GM10266 (cell line): ENCODE measurements around the gene RPL13.

Source experiments
- DNase-seq: peaks from one replicate; pipeline ENCODE4 v3.0.0; 2012; ENCODE audit errors: extremely low spot score
- TF ChIP-seq, protein P1 (sequence below): IDR thresholded peaks from 2 replicates; pipeline ENCODE4 v1.5.1; 2012; ENCODE audit warnings: mild to moderate bottlenecking, low read depth; ENCODE audit not compliant: control insufficient read depth, insufficient read depth; ENCODE audit errors: missing control alignments

RPL13 gene

DNA sequence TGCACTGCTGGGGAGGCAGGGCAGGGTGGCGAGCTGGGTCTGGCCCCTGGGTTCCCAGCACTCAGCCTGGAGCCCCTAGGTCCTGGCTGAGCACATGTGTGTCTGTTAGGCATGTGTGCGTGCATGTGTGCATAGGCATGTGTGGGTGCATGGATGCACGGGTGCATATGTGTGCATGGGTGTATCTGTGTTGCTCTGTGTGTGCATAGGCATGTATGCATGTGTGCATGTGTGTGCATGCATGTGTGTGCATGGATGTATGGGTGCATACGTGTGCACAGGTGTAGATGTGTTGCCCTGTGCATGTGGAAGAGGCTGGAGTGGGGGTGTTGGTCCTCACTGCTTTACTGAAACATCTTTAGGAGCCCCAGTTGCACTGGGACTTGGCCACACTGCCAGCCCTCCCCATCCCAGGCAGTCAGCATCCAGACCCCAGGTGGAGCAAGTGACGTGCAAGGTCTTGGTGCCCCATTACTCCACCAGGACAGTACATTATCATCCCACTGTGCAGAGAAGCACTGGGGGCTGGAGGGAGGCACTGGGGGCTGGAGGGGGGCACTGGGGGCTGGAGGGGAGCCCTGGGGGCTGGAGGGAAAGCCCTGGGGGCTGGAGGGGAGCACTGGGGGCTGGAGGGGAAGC lies 42.6 kb downstream of the RPL13 start:
- no peak for DNase-seq
- TF ChIP-seq, protein P1, sequence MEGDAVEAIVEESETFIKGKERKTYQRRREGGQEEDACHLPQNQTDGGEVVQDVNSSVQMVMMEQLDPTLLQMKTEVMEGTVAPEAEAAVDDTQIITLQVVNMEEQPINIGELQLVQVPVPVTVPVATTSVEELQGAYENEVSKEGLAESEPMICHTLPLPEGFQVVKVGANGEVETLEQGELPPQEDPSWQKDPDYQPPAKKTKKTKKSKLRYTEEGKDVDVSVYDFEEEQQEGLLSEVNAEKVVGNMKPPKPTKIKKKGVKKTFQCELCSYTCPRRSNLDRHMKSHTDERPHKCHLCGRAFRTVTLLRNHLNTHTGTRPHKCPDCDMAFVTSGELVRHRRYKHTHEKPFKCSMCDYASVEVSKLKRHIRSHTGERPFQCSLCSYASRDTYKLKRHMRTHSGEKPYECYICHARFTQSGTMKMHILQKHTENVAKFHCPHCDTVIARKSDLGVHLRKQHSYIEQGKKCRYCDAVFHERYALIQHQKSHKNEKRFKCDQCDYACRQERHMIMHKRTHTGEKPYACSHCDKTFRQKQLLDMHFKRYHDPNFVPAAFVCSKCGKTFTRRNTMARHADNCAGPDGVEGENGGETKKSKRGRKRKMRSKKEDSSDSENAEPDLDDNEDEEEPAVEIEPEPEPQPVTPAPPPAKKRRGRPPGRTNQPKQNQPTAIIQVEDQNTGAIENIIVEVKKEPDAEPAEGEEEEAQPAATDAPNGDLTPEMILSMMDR, result no peak

DNA sequence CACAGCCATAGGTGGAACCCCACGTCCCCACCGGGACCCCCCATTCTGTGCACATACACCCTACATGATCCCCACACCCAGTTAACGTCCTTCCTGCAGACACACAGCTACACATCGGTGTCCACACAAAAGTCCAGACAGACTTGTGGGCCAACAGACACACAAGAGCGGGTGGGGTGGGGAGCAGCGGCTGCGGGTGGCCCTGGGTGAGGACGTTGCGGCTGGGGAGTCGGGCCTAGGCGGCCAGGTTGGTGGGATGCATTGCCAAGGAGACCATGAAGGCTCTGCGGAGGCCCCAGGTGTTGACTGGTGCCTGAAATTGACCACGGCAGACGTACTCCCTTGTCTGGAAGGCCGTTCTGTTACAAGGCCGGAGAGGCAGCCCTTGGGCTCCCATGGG lies 44.3 kb downstream of the RPL13 start:
- DNase-seq, result no peak
- TF ChIP-seq, protein P1, result no peak

DNA sequence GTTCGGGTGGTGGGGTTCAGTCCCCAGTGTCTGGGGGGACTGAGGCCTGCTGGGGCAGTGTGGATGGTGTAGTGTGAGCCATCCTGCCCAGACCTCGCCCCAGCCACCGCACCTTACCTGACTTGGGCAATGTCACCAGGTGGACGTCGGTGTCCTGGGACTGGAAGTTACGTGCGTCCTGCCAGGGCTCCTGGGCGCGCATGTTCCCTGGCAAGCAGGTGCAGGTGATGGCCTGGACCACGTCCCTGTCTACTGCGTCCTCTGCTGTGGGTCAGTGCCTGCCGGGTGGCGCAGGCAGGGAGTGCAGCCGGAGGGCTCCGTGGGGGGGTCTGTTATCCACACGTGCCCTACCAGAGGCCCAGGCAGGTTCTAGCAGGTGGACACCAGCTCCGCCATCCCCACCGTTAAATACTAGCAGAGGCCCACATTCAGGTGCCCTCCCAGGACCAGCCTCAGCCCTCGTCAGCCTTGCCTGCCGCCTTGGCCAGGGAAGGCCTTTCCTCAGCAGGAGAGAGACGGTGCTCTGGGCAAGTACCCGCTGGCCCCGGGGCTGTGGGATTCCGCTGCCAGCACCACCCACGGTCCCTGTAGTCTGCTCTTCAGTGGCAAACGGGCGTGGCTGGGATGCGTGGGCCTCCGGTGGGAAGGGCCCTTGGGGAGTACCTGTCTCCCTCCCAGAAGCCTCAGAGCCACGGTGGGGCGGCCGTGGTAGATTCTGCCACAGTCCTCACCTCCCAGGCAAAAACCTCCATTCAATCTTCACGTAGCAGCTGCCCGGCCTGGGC lies 44.9 kb downstream of the RPL13 start:
- TF ChIP-seq, protein P1, result no peak
- no peak for DNase-seq

DNA sequence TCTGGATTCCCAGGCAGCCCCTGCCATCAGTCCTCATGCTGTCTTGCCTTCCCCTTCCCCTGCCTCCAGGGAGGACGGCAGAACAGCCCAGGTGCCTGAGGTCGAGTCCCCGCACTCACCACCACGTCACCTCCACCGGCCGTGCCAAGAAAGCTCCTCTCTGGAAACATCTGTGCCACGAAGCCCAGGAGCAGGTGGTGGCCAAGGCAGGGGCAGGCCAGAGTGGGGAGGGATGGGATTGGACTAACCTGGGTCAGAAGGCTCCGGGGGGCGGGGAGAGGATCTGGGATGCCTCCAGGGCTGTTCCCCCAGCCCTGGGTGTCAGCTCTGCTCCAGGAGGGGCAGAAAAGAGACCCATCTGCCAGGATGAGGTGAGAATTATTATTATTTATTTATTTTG lies 45.5 kb downstream of the RPL13 start:
- DNase-seq, result no peak
- TF ChIP-seq, protein P1, result no peak

DNA sequence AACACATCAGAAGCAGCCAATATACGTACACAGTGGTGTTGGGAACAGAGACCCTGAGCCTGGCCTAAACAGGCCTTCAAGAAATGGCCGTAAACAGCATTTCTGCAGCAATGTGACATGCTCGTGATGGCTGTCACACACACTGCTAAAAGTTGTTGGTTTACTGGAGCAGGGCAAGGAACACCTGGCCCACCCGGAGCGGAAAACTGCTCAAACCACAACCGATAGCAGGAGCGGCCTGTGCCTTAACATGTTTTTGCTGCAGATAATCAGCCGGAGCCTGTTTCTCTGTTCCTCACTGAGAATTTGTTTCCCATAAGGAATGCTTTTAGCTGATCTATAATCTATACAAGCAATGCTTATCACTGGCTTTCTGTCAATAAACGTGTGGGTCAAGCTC lies 47.0 kb downstream of the RPL13 start:
- TF ChIP-seq, protein P1, result no peak
- no peak for DNase-seq

DNA sequence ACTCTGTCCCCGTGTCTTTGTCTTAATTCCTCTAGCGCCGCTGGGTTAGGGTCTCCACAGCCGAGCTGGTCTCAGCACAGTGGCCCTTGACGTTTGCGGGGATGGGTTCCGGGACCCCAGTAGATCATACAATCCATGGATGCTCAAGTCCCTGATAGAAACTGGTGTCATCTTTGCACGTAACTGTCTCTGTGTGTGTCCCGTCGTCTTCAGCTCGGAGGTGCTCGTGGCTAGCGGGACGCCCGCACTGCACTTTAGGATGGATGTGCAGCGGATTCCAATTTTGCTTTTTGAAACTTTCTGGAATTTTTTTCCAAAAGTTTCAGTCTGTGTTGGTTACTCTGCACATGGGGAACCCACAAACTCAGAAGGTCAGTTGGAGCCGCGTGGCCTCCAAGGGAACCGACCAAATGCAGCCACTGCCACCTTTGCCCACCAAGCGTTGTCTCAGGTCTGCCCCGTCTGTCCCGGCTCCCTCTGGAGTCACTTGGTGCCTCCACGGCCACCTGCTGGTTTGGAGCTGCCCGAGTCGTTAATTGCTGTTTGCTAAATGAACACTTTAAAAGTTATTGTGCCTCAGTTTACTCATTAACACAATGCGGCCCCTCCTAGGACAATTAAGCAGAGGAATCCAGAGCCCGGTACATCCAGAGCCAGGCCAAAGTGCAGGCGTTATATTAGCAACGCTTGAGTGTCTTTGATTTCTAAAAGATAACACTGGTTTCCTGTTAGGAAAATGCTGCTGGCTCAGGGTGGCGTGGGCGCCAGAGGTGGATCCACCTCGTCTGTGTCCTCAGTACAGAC lies 47.7 kb downstream of the RPL13 start:
- DNase-seq, result no peak
- TF ChIP-seq, protein P1, result no peak
